Inflammatory macrophage treated with lipopolysaccharide for 4 hours (primary cell): ENCODE results near the gene PPM1M.

Experiments
- DNase-seq: peaks from one replicate; pipeline ENCODE4 v3.0.0-alpha.2; 2020

The PPM1M gene

GRCh38 chr3:52299247-52299878 is 53.8 kb downstream of the PPM1M start:
- DNase-seq = no peak
